GM19397 (cell line): ENCODE results near the gene SETD3.

Experiments
- ATAC-seq: cut with Tn5 transposase; IDR thresholded peaks from one replicate; pipeline ENCODE4 v1.9.1; 2021; ENCODE audit warnings: mild to moderate bottlenecking, moderate library complexity; ENCODE audit not compliant: unreplicated experiment

The SETD3 gene

DNA sequence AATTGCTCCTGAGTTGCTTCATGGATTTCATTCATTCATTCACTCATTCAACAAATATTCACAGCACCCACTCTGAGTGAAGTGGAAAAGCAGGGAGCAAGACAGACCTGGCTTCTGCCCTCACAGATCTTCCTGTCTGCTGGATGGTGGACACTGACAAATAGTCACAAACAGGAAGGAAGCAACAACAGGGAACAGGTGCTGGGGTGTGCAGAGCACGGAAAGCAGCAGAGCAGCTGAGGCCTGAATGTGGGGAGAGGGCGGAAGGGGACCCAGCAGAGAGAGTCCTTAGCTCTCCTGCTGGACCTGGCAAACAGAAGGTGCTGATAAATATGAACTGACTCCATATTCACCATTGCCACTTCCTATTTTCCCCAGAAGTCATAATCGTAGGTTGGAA, 54.4 kb downstream of the SETD3 start:
- no peak for ATAC-seq

GRCh38 chr14:99425272-99425681, 55.4 kb downstream of the SETD3 start:
- no peak for ATAC-seq

- ATAC-seq: no peak
Observed at GRCh38 chr14:99424306-99424877, 56.3 kb downstream of the SETD3 start.

GRCh38 chr14:99423434-99423833, 57.2 kb downstream of the SETD3 start:
- no peak for ATAC-seq

- no peak for ATAC-seq
Observed at GRCh38 chr14:99422228-99423010, 58.2 kb downstream of the SETD3 start.

DNA sequence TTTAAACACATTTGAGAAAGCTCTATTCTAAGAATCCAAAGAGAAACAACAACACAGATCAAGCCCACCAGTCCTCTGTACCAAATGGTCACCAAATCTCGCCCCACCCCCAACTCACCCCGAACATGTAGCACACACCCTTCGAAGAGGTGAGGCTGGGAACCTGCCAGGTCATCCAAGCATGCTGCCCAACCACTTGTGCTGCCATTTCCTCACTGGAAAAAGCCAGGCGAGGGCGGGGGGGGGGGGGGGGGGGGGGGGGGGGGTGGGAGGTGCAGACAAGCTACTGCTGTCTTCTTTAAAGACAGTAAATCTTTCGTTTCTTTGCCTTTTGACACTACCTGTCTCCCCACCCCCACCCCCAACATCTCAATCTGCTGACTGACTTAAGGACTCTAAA, 59.9 kb downstream of the SETD3 start:
- ATAC-seq: no peak

DNA sequence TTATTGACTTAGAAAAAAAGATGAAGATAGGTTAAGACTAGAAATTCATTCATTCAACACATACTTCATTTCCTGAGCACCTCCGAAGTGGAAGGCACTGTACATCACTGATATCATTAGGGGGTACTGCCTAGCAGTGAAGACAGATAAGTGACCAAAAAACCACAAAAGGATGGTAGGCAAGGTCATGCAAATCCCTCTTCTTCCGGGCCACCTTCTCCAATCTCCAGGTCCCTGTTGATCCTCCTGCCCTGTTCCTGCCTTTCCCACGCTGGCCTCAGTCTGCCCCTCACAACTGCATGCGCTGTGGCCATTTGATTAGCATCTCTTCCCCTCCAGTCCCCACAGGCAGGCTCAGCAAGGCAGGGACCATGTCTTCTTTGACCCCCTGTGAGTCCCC, 60.8 kb downstream of the SETD3 start:
- no peak for ATAC-seq

DNA sequence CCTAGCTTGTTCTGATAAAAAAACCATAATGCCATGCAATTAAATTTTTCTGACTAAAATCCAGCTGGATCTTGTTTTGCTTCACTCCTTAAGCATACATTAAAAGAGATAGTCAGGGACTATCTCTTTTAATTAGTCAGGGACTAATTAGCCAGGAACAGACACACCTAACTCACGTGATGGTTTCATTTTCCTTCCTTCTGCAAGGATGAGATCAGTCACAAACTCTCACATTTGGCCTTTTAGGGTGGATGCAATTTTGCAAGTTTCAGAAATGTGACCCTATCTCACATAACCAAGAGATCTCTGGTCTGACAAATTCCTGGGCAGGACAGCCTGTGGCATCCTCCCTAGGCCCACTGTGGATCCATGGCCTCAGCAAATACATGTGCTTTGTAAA, 62.4 kb downstream of the SETD3 start:
- ATAC-seq: no peak

- ATAC-seq: no peak
Observed at GRCh38 chr14:99416909-99417308, 63.8 kb downstream of the SETD3 start.

DNA sequence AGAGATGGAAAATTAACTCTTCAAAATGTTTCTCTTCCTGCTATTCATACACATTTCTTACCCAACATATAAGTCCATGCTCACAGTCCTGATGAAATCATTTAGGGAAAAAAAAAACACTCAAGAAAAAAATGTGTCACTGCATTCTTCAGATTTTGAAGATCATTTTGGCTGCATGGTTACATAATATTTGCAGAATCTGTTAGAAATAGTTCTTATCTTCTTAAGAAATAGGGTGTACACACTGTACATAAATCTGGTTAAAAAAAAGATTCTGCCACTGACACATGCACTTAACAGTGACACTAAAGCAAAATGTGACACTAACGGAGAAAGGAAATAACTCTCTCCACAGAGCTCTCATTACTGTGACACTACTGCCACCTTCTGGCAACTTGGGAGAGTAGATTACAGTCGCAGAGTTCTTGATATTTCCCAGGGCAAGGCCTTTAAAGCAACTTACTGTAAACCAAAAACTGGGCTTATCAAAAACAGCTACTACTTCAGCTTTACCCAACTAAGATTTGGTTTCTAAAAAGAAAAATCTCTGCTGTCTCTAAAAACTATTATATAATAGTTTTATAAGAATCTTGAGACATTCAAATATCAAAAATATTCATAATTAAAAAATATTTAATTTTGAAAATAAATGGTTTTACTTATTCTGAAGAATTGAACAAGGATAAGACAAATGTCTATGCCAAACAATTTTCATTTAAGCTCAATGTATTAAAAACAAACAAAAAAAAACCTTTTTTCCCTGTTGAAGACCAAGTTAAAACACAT, 65.0 kb downstream of the SETD3 start:
- peak; percentile 58 for ATAC-seq

DNA sequence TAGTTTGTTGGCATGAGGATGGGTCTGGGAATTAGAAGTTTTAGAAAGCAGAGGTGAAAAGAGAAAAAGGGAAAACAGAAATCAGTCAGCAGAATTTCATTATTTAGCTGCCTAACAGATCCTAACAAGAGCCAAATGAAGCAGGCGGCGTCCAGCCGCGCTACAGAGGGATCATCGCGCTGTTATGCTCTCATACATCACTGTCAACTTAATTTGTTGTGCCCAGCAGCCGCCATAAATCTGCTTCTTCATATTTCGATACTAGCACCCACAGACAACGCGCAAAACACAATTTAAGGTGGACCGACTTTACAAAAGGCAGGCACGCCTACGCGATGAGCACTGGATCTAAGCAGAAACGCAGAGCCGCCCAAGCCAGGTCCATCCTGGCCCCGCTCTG, 66.7 kb downstream of the SETD3 start:
- no peak for ATAC-seq

DNA sequence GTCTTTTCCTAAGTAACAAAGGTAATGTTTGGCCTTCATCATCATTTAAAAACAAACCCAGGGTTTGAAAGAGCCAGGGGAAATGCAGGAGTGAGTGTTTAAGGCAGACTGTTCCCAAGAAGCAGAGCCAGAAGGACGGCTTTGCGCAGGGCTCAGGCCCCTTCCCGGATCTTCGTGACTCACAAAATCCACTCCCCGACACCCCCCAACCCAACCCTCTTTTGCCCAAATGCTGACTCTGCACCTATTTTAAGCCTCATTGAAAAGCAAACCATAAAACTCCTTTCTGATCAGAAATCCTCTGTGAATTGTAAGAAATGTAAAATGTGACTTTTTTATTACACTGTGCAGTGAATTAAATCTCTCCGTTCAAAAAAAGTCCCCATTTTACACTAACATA, 67.5 kb downstream of the SETD3 start:
- no peak for ATAC-seq

DNA sequence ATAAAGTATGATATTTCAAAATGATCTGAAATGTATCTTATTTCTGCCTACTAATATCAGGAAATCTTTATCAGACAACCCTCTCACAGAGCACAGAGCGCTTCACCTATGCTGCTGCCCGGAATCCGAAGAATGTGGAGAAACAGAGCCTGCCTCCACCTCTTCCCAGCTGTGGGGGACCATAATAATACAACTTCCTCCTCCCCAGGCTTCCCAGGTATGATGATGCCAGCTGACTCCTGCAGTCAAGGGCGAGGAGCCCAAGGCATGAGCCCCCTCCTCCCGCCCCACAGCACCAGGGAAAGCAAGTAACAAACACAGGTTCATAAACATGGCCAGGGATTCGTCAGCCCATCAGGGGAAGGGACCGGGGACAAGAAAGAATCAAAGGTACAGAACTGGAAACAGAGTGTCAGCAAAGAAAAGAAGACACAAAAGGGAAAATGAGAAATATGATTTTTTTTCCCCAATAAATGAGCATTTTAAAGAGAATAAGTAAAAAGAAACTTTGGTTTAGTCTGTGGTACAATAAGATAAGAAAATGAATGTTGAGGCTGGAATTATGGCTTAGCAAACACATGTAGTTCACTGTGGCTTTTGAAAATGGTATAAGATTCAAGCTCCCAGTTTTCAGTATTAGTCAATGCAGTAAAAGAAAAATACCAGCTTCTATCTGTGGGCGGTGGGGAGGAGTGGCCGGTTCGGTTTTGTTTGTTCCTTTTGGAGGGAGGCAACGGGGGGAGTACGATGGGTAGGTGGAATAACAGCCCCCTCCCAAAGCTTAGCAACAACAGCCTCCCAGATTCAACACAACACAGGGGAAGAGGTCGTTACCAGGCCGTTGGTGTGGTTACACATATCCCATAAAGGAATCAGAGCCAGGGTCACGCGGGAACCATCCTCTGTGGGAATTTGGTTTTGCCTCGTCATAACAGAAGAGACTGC, 68.3 kb downstream of the SETD3 start:
- no peak for ATAC-seq

GRCh38 chr14:99410019-99410418, 70.6 kb downstream of the SETD3 start:
- no peak for ATAC-seq

DNA sequence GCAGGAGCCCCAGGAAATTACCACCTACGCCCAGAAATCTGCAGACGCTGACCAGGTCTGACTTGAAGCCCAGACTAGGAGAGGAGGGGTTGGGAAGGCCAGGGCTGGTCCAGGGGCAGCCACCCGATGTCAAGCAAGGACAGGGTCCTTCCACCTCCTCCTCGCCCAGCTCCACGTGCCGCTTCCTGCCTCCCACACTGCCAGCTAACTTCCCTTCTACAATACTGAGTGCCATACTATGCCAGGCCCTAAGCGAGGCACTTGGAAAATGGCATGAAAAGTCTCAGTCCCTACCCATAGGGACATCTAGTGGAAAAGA, 71.7 kb downstream of the SETD3 start:
- no peak for ATAC-seq

GRCh38 chr14:99408286-99408970, 72.2 kb downstream of the SETD3 start:
- ATAC-seq: no peak

- ATAC-seq: no peak
Observed at GRCh38 chr14:99407416-99407815, 73.2 kb downstream of the SETD3 start.

- no peak for ATAC-seq
Observed at GRCh38 chr14:99402950-99403349, 77.7 kb downstream of the SETD3 start.

DNA sequence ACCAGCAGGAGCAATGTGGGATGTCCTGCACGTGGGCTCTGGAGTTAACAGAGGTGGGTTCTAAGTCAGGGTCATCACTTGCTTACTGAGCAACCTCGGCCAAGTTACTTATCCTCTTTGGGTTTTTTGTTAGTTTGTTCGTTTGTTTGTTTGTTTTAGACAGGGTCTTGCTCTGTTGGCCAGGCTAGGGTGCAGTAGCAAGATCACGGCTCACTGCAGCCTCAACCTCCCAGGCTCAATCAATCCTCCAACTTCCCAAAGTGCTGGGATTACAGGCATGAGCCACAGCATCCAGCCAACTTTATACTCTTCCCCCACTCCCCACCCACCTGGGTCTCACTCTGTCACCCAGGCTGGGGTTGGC, 78.4 kb downstream of the SETD3 start:
- no peak for ATAC-seq

GRCh38 chr14:99401621-99402284, 78.9 kb downstream of the SETD3 start:
- no peak for ATAC-seq
